Esophagus squamous epithelium (tissue), 4 donors: Measurements from ENCODE around the gene LRRC34.

Source experiments
- CTCF ChIP-seq, 6 experiments: fragments of 450-650 bp in 4 of 6; fragments of 200-600 bp in 2 of 6; sonication (generic) in 2 of 6; IDR thresholded peaks; one replicate each; pipeline ENCODE4 v1.5.1; 2016 to 2019; ENCODE audit warnings: antibody characterized with exemption in 6 of 6, mild to moderate bottlenecking in 4 of 6, moderate library complexity in 4 of 6
- POLR2A ChIP-seq, 4 donors: fragments of 450-650 bp; IDR thresholded peaks; one replicate each; pipeline ENCODE4 v1.6.1; 2017; ENCODE audit warnings: antibody characterized with exemption in 4 of 4, mild to moderate bottlenecking in 4 of 4, moderate library complexity in 3 of 4

GRCh38 chr3:169777822-169778221 lies 34.9 kb downstream of the LRRC34 start:
- TF ChIP-seq CTCF (IDR thresholded peaks at IDR 0.05): no peak
- TF ChIP-seq POLR2A (IDR thresholded peaks at IDR 0.05): no peak
